ENCODE data around the gene OR10H4. TPM values are rescaled to one million over a fixed set of nuclear protein-coding genes. Genes with fewer than 3 reads are reported as not detected.

OR10H4 gene
- total RNA-seq, 3 donors from 2014 or later (not counting 1 experiment from before 2014, with no cell fraction given): not detected

GRCh38 chr19:15919243-15919642, 29.6 kb upstream of the OR10H4 start:
- H3K27ac ChIP-seq (ENCODE audit: low read length): no peak overlapping the region
- H3K4me1 ChIP-seq (ENCODE audit: control insufficient read depth, insufficient read depth, low read length): no peaks in the 10 kb centered on the region
- Mint-ChIP-seq H3K27me3 (ENCODE audit: low read depth in 2 of 2) (peaks cover 37 to 38% of the 10 kb centered on the region in 2 donors), H3K4me1 (no peaks in the 10 kb centered on the region), H3K4me3 (no peak overlapping the region), H3K9me3 (no peaks in the 10 kb centered on the region), H3K27ac (no peak overlapping the region), H3K36me3 (peaks cover 7% of the 10 kb centered on the region)
- no peak overlapping the region for H3K4me3 ChIP-seq (ENCODE audit: low read length)
- no peaks in the 10 kb centered on the region for H3K36me3 ChIP-seq (ENCODE audit: control insufficient read depth, insufficient read depth, low read length)
- H3K9me3 ChIP-seq (ENCODE audit: control insufficient read depth, insufficient read depth, low read length): no peaks in the 10 kb centered on the region
- intact Hi-C loops (cut with micrococcal nuclease): no loop called here
- ATAC-seq (no peak), DNase-seq (no peak)
- WGBS (ENCODE audit: insufficient coverage): 77% methylated on average over 4 of the region's 4 CpGs
- peaks cover 7% of the 10 kb centered on the region for H3K27me3 ChIP-seq (ENCODE audit: control insufficient read depth, insufficient read depth, low read length)
- no peak for TF ChIP-seq CTCF (IDR thresholded peaks at IDR 0.05)

GRCh38 chr19:15922021-15922420, 26.8 kb upstream of the OR10H4 start:
- no peaks in the 10 kb centered on the region for H3K36me3 ChIP-seq (ENCODE audit: control insufficient read depth, insufficient read depth, low read length)
- ATAC-seq (no peak), DNase-seq (no peak)
- no peak overlapping the region for H3K4me3 ChIP-seq (ENCODE audit: low read length)
- no peaks in the 10 kb centered on the region for H3K36me3 Mint-ChIP-seq
- no peaks in the 10 kb centered on the region for H3K9me3 Mint-ChIP-seq
- H3K4me1 ChIP-seq (ENCODE audit: control insufficient read depth, insufficient read depth, low read length): no peaks in the 10 kb centered on the region
- peaks cover 5% of the 10 kb centered on the region for H3K27me3 ChIP-seq (ENCODE audit: control insufficient read depth, insufficient read depth, low read length)
- no peak overlapping the region for H3K27ac ChIP-seq (ENCODE audit: low read length)
- intact Hi-C loops (cut with micrococcal nuclease): no loop called here
- H3K27ac Mint-ChIP-seq: no peak overlapping the region
- no peaks in the 10 kb centered on the region for H3K9me3 ChIP-seq (ENCODE audit: control insufficient read depth, insufficient read depth, low read length)
- no peaks in the 10 kb centered on the region for H3K4me1 Mint-ChIP-seq
- TF ChIP-seq CTCF (IDR thresholded peaks at IDR 0.05): no peak
- no peak overlapping the region for H3K4me3 Mint-ChIP-seq
- 60% methylated on average over 4 of the region's 4 CpGs for WGBS (ENCODE audit: insufficient coverage)
- H3K27me3 Mint-ChIP-seq (ENCODE audit: low read depth in 2 of 2): peaks cover 23 to 33% of the 10 kb centered on the region in 2 donors

- intact Hi-C loops (cut with micrococcal nuclease): no loop called here
- no peaks in the 10 kb centered on the region for H3K4me1 Mint-ChIP-seq
- Histone ChIP-seq H3K4me3 (ENCODE audit: low read length) (no peak overlapping the region), H3K4me1 (ENCODE audit: control insufficient read depth, insufficient read depth, low read length) (no peaks in the 10 kb centered on the region), H3K27ac (ENCODE audit: low read length) (no peak overlapping the region), H3K27me3 (ENCODE audit: control insufficient read depth, insufficient read depth, low read length) (peaks cover 2% of the 10 kb centered on the region), H3K9me3 (ENCODE audit: control insufficient read depth, insufficient read depth, low read length) (no peaks in the 10 kb centered on the region), H3K36me3 (ENCODE audit: control insufficient read depth, insufficient read depth, low read length) (no peaks in the 10 kb centered on the region)
- H3K27me3 Mint-ChIP-seq (ENCODE audit: low read depth in 2 of 2): peaks cover 23 to 25% of the 10 kb centered on the region in 2 donors
- no peaks in the 10 kb centered on the region for H3K36me3 Mint-ChIP-seq
- no peak for TF ChIP-seq CTCF (IDR thresholded peaks at IDR 0.05)
- WGBS (ENCODE audit: insufficient coverage): 87% methylated on average over 8 of the region's 8 CpGs
- H3K27ac Mint-ChIP-seq: no peak overlapping the region
- H3K4me3 Mint-ChIP-seq: no peak overlapping the region
- DNase-seq (no peak), ATAC-seq (no peak)
- H3K9me3 Mint-ChIP-seq: no peaks in the 10 kb centered on the region
Measured at GRCh38 chr19:15923702-15924101, 25.1 kb upstream of the OR10H4 start.

- TF ChIP-seq CTCF (IDR thresholded peaks at IDR 0.05): no peak
- Mint-ChIP-seq H3K36me3 (no peaks in the 10 kb centered on the region), H3K9me3 (no peaks in the 10 kb centered on the region), H3K4me1 (no peaks in the 10 kb centered on the region), H3K4me3 (no peak overlapping the region), H3K27me3 (ENCODE audit: low read depth in 2 of 2) (peaks cover 25 to 27% of the 10 kb centered on the region in 2 donors), H3K27ac (no peak overlapping the region)
- WGBS (ENCODE audit: insufficient coverage): 0% methylated on average over 1 of the region's 1 CpG
- no peaks in the 10 kb centered on the region for H3K36me3 ChIP-seq (ENCODE audit: control insufficient read depth, insufficient read depth, low read length)
- peaks cover 8% of the 10 kb centered on the region for H3K27me3 ChIP-seq (ENCODE audit: control insufficient read depth, insufficient read depth, low read length)
- H3K4me1 ChIP-seq (ENCODE audit: control insufficient read depth, insufficient read depth, low read length): no peaks in the 10 kb centered on the region
- ATAC-seq (no peak), DNase-seq (no peak)
- intact Hi-C loops (cut with micrococcal nuclease): no loop called here
- H3K9me3 ChIP-seq (ENCODE audit: control insufficient read depth, insufficient read depth, low read length): no peaks in the 10 kb centered on the region
- H3K4me3 ChIP-seq (ENCODE audit: low read length): no peak overlapping the region
- H3K27ac ChIP-seq (ENCODE audit: low read length): no peak overlapping the region
Measured at GRCh38 chr19:15926484-15926883, 22.3 kb upstream of the OR10H4 start.

Data from natural killer cell (primary cell).